Motor neuron (in vitro differentiated cells): ENCODE data around the gene KRTAP21-3. TPM values are rescaled to one million over a fixed set of nuclear protein-coding genes. Genes with fewer than 3 reads are reported as not detected.
"Not testable (repeated sequence)": the region's sequence is repeated elsewhere in the genome, so short reads cannot be mapped to it uniquely, and the experiment has no call there.

ENCODE experiments used
- ATAC-seq, 8 experiments: fragments of 200-7000 bp; cut with Tn5 transposase; replicated peaks in 6 of 8; 2 replicates each; pipeline ENCODE4 v1.8.0; 2021; ENCODE audit warnings: mild to moderate bottlenecking in 8 of 8, moderate library complexity in 8 of 8
- H3K27ac ChIP-seq, 2 donors: fragments of 250-450 bp; sonication (Bioruptor Pico); 2 replicates each; pipeline ENCODE4 v1.9.0; 2021; ENCODE audit warnings: antibody characterized with exemption in 2 of 2, mild to moderate bottlenecking in 2 of 2, moderate library complexity in 1 of 2
- H3K4me1 ChIP-seq, 2 donors: fragments of 250-450 bp; sonication (Bioruptor Pico); replicated peaks in 1 of 2; 2 replicates each; pipeline ENCODE4 v1.6.1; 2021; ENCODE audit warnings: antibody characterized with exemption in 2 of 2, mild to moderate bottlenecking in 2 of 2, moderate library complexity in 1 of 2
- H3K4me3 ChIP-seq, 5 donors: fragments of 250-450 bp; sonication (Bioruptor Pico); 2 replicates each; pipeline ENCODE4 v1.9.0; 2021; ENCODE audit warnings: antibody characterized with exemption in 5 of 5, mild to moderate bottlenecking in 5 of 5, moderate library complexity in 4 of 5
- WGBS, 10 experiments: fragments of 450-650 bp; shearing (Covaris generic); methylation state at CpG; one replicate each; pipeline ENCODE4 v1.0.0; 2022; 5-methylcytosine and 5-hydroxymethylcytosine counted together
- in situ Hi-C, 9 experiments: fragments of 400-800 bp; cut with MboI; loops; one replicate each; pipeline ENCODE4 v1.15.0; 2021; ENCODE audit warnings: low sequenced_read_pairs in 9 of 9, low pct_unique_long_range_greater_than_20kb in 2 of 9; ENCODE audit not compliant: unreplicated experiment in 9 of 9
- total RNA-seq, 8 experiments: library from RNA; unstranded; fragments of 300-600 nt; gene quantifications; 2 replicates each; pipeline versions ENCODE4 v1.2.3 to v1.2.4, GENCODE V29; 2022

The KRTAP21-3 gene, protein sequence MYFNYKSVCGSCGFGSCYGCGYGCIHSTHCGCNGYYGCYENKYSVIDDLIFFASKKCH
- total RNA-seq: not detected

DNA sequence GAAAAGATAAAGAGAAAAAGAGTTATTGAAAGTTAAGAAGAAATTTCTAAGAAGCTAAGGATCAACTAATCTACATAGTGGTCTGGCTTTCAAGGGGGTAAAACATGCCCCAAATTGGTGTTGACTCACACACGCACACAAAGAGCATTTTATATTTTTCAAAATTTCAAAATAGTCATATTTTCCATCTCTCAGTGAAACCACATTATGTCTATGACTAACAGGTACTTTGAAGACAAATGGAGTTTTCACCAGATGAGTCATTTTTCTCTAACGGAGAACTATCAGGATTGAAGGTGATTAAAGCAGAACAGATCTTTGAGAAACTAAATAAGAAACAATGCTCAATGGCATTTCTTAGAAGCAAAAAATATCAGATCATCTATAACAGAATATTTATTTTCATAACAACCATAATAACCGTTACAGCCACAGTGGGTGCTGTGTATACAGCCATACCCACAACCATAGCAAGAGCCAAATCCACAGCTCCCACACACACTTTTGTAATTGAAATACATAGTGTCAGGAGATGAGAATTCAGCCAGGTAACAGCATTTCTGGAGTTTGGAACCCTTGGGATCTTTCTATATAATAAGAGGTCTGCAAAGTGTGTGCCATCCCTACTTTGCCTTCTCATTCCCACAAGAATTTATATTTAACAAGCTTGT lies at the start of gene KRTAP21-3:
Gene KRTAP21-3, minus strand, starts transcription at position 539 of the 671 bp plus-strand sequence. Its CDS starts 18 bp downstream, at position 521.
- Histone ChIP-seq H3K4me1 (no peaks in the 10 kb centered on the region), H3K4me3 (no peak within 1 kb of the TSS), H3K27ac (no peak within 1 kb of the TSS)
- in situ Hi-C loops: no loop called here
- peak in 4 of 8 experiments; percentile 26 to 50 (median 37) for ATAC-seq
- WGBS, 10 experiments: 11 to 93% (median 75%) methylated on average over 1 to 3 of the region's 3 CpGs; no CpG with 5 or more reads in 1 of the 10 experiments

DNA sequence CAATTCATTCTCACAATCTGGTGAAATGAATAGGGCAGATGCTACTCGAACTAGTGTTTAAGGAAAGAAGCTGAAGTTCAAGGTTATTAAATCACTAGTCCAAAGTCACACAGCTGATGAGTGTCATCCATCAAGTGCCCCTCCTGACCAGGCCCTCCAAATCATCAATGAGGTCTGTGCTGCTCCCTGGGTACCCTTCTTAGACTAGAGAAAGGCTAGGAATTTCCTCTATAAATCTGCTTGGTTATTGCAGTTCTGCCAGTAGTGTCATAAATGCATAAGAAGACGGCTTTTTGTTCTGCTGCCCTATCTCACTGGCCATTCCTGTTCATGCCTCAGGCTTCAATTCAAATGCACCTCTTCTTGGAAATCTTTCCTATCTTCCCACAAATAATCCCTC lies 42.2 kb upstream of the KRTAP21-3 start:
- in situ Hi-C loops: no loop called here
- peak in 3 of 8 experiments; percentile 56 to 66 (median 65) for ATAC-seq
- Histone ChIP-seq H3K27ac (no peak overlapping the region), H3K4me1 (peaks cover 0 to 26% of the 10 kb centered on the region in 2 donors), H3K4me3 (no peak overlapping the region)
- WGBS, 10 experiments: 0 to 67% (median 34%) methylated on average over 1 to 2 of the region's 2 CpGs; no CpG with 5 or more reads in 2 of the 10 experiments

DNA sequence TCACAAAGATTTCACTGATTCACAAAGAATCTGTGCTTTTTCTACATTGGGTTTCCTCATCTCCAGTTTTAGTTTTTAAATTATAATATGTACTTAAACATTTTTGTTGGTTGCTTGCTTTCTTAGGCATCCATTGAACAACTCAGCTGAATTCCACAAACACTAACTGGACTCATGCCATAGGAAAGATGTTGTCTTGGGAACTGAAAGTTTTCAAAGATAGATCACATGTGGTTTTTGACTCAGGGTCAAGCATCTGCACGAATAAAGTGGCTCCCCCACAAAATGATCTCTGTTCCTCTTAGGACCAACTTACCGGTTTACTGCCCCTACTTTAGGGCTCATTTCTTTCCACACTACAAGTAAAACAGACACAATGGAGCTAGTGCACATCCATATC lies 39.7 kb upstream of the KRTAP21-3 start:
- Histone ChIP-seq H3K27ac (no peak overlapping the region), H3K4me3 (no peak overlapping the region), H3K4me1 (peaks cover 0 to 26% of the 10 kb centered on the region in 2 donors)
- ATAC-seq: no peak
- 0 to 100% (median 86%) methylated on average over 1 to 2 of the region's 2 CpGs; no CpG with 5 or more reads in 3 of the 10 experiments for WGBS, 10 experiments
- in situ Hi-C loops: no loop called here

DNA sequence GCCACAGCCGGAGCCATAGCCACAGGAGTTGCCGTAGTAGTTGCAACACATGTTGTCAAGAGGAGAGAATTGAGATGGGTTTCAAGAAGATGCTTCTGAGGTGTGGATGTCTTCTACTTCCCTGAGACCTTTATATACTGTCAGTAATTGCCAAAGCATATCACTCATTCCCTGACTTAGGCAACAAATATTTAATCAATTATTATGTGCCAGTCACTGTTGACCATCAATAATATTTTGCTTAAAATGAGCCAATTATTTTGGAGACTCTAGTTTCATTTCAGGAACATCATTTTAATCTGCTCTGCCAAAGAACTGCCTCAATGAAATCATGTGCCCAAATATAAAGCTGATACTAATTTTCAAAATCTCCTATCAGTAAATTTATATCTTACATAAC lies 36.8 kb upstream of the KRTAP21-3 start, which contains the start of gene KRTAP21-1:
Gene KRTAP21-1, minus strand, starts transcription at position 101 of the 400 bp plus-strand sequence. Its CDS starts 50 bp downstream, at position 51.
- ATAC-seq, H3K27ac ChIP-seq, H3K4me3 ChIP-seq, in situ Hi-C loops: not testable (repeated sequence)
- H3K4me1 ChIP-seq: peaks cover 0 to 14% of the 10 kb centered on the region in 2 donors
- WGBS, 10 experiments: 100% methylated on average over 1 to 2 of the region's 2 CpGs; no CpG with 5 or more reads in 8 of the 10 experiments

DNA sequence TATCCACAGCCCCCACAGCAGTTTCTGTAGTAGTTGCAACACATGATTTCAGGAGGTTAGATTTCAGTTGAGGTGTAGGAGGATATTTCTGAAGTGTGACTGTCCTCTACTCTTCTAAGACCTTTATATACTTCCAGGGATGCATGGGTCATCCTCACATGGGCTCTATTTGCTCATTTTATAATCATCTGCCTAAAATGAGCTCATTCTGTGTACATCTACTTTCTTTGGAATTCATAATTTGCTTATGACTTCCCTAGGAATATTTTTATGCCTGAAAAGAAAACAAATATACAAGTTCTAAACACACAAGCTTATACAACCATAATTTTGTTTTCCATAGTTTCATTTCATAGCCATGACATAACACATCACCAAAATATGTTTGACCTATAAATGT lies 28.6 kb upstream of the KRTAP21-3 start, which contains the start of gene KRTAP21-2:
Gene KRTAP21-2, minus strand, starts transcription at position 101 of the 400 bp plus-strand sequence. Its CDS starts 57 bp downstream, at position 44.
- Histone ChIP-seq H3K4me1 (no peaks in the 10 kb centered on the region), H3K27ac (no peak within 1 kb of the TSS), H3K4me3 (no peak within 1 kb of the TSS)
- in situ Hi-C loops: no loop called here
- ATAC-seq: no peak

DNA sequence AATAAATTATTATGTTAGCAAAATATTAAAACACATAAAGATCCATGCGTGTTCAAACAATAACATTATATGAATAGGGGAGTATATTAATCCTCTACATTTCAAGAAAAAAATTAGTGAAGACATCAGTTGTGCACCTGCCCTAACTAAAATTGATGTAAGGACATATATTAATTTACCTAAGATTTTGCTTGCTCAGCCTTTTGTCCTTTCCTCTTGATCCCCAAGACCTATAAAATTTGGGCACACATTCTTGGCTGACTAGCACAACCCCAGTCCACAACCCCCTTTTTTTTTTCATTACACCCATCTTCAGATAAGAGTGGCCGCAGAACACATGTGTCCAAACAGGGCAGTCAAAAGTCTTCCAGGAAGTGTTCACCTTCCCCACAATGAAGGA lies 21.9 kb upstream of the KRTAP21-3 start:
- Histone ChIP-seq H3K27ac (no peak overlapping the region), H3K4me1 (no peaks in the 10 kb centered on the region), H3K4me3 (no peak overlapping the region)
- WGBS, 10 experiments: 41 to 100% (median 82%) methylated on average over 1 to 2 of the region's 2 CpGs
- ATAC-seq: no peak
- in situ Hi-C loops: no loop called here

DNA sequence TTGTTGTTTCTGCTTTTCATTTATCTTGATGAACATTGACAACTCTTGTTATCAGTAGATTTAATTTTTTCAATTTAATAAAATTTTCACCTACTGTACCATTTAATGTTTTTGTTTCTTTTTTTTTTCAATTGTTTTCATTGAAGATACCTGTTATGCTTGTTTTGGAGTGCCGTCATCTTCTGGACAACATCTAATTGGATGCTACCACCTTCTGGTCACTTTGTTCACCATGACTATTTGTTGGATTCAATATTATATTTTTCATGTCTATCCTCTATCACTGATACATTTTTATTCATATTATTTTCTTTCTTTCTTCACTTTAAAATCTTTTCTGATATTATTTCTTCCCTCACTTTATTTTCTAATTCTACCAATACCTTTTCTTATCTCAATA lies 14.4 kb upstream of the KRTAP21-3 start:
- H3K27ac ChIP-seq: no peak overlapping the region
- ATAC-seq: no peak
- no peaks in the 10 kb centered on the region for H3K4me1 ChIP-seq
- H3K4me3 ChIP-seq: no peak overlapping the region
- 0 to 100% (median 77%) methylated on average over 1 of the region's 1 CpG for WGBS, 10 experiments
- in situ Hi-C loops: no loop called here

DNA sequence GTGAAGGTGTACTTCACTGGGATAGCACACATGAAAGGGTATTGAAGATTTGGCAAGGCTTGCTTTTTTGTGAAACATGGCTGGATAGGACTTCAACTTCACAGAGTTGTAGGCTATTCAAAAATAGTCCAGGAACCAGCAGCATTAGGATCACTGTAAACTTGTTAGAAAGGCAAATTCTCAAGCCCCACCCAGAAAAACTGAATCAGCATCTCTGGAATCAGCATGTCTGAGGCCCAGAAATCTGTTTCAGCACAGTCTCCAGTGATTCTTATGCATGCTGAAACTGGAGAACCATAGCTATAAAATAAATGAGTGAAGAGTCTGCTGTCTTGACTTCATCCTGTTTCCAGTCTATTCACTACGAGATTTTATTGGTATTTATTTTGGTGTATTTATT lies 8.1 kb upstream of the KRTAP21-3 start:
- H3K27ac ChIP-seq: no peak overlapping the region
- no peaks in the 10 kb centered on the region for H3K4me1 ChIP-seq
- H3K4me3 ChIP-seq: no peak overlapping the region
- 0 to 92% (median 75%) methylated on average over 1 of the region's 1 CpG for WGBS, 10 experiments
- in situ Hi-C loops: no loop called here
- peak in 2 of 8 experiments; percentile 38 to 73 for ATAC-seq

DNA sequence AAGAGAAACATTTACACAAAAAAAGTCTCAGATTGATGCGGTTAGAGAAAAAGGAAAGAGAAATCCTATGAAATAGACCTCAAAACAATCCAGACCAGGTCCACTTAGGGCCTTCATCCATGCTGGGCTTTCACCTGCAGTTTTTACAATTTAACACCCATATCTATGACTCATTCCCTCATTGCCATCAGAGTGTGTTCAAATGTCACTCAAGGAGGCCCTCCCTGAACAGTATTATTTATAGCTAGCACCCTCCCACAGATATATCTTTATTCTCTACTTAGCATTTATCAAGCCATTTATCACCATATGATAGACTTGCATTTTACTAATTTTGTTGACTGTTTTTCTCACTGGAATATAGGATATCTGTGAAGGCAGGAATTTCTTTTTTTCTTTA lies 824 bp upstream of the KRTAP21-3 start:
- 0 to 100% (median 87%) methylated on average over 1 of the region's 1 CpG; no CpG with 5 or more reads in 2 of the 10 experiments for whole genome bisulfite sequencing, 10 experiments
- in situ Hi-C loops: no loop called here
- Histone ChIP-seq H3K4me1 (no peaks in the 10 kb centered on the region), H3K27ac (no peak overlapping the region), H3K4me3 (no peak overlapping the region)
- ATAC-seq: peak in 4 of 8 experiments; percentile 70 to 88 (median 82)

DNA sequence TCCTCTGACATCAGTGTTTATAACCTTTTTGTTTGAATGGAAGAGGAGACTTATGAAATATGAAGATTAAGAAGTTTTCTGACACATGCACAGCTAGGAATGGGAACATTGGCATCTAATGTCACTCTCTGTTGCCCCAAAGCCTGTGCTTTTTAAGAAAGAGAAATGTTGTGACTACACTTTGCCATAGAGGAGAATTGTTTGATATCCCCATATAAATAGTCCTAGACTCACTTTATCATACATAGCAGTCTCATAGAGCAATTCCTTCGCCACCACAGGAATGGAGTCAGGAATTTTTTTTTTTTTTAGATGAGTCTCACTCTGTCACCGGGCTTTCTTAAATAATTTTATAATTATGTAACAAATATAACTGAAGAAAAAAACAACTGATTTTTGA lies 1.5 kb downstream of the KRTAP21-3 start:
- no peak for ATAC-seq
- H3K4me1 ChIP-seq: no peaks in the 10 kb centered on the region
- H3K27ac ChIP-seq: no peak overlapping the region
- WGBS, 10 experiments: 0 to 100% (median 88%) methylated on average over 1 to 2 of the region's 2 CpGs
- H3K4me3 ChIP-seq: no peak overlapping the region
- in situ Hi-C loops: no loop called here

DNA sequence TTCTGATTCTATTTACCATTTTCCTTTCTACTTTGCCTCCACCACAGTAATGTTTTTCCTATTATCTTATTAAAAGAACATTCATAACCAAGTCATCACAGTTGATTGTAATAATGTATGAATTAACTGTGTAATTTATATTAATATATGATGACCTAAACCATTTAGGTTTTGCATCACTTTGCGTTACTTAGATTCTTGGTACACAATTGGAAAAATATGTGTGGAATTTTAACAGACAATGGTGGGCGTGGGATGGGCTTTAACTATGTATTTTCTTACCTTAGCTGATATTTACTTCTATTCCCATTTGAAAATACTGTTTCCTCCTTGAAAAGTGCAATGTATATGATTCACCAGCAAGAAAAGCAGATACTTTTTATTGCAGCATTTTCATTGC lies 3.6 kb downstream of the KRTAP21-3 start:
- WGBS, 10 experiments: 4 to 100% (median 66%) methylated on average over 2 of the region's 2 CpGs; no CpG with 5 or more reads in 2 of the 10 experiments
- no peak overlapping the region for H3K27ac ChIP-seq
- in situ Hi-C loops: no loop called here
- no peak overlapping the region for H3K4me3 ChIP-seq
- ATAC-seq: no peak
- no peaks in the 10 kb centered on the region for H3K4me1 ChIP-seq

DNA sequence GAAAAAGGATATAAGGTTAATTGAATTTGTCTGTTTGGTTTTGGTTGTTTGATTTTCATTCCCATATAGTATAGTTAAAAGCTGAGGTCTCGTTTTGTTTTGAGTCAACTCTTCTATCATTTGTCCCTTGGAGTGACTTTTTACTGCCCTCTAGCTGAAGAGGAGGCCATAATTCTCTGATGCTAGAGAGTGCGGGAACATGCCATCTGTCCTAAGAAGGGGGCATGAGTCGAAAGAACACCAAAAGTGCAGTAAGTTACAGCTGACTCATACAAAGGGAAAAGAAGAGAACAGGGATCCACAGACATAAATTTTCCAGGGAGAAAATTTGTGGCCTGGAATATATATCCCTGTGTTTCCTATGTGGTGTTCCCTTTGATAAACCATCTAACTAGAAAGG lies 4.1 kb downstream of the KRTAP21-3 start:
- Histone ChIP-seq H3K4me1 (no peaks in the 10 kb centered on the region), H3K27ac (no peak overlapping the region), H3K4me3 (no peak overlapping the region)
- in situ Hi-C loops: no loop called here
- 0 to 87% (median 49%) methylated on average over 1 to 3 of the region's 3 CpGs; no CpG with 5 or more reads in 1 of the 10 experiments for WGBS, 10 experiments
- ATAC-seq: no peak

DNA sequence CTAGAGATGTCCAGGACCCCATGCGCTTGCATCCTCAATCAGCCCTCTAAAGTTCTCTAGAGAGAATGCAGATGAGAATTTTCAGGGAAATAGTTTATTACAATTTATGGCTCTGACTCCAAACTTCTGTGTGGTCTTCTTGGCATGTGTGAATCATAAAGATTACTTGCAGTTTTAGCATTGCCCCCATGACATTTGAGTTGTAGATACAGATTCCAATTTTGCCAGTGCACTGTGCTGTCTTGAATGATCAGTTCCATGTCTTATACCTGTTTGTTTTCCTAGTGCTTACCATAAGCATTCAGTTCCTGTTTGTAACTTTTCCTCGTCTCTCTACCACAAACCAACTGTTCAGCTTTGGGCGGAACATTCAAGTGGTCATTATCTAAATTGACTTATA lies 4.8 kb downstream of the KRTAP21-3 start:
- in situ Hi-C loops: no loop called here
- WGBS, 10 experiments: 17 to 98% (median 83%) methylated on average over 1 to 3 of the region's 3 CpGs; no CpG with 5 or more reads in 1 of the 10 experiments
- no peak for ATAC-seq
- Histone ChIP-seq H3K4me3 (no peak overlapping the region), H3K27ac (no peak overlapping the region), H3K4me1 (no peaks in the 10 kb centered on the region)

DNA sequence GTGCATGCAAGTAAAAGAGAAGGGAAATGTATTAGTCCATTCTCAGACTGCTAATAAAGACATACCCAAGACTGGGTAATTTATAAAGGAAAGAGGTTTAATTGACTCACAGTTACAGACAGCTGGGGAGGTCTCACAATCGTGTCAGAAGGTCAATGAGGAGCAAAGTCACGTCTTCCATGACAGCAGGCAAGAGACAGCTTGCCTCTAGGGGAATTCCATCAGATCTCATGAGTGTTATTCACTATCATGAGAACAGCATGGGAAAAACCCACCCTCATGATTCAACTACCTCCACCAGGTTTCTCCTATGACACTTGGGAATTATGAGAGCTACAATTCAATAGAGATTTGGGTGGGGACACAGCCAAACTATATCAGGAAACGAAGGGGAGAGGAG lies 8.1 kb downstream of the KRTAP21-3 start:
- no peak for ATAC-seq
- Histone ChIP-seq H3K4me3 (no peak overlapping the region), H3K27ac (no peak overlapping the region), H3K4me1 (no peaks in the 10 kb centered on the region)
- in situ Hi-C loops: no loop called here
- WGBS, 10 experiments: 0 to 60% (median 37%) methylated on average over 1 to 3 of the region's 3 CpGs
